Stimulated activated CD4-positive, alpha-beta T cell treated with anti-CD3 and anti-CD28 coated beads, Interleukin-4, amount 100 ng/mL, for 4 hours (primary cell): ENCODE measurements around the gene LRIT2.

Experiments used
- DNase-seq, 2 experiments: peaks; one replicate each; pipeline ENCODE4 v3.0.0-alpha.2; 2020

LRIT2 gene

DNA sequence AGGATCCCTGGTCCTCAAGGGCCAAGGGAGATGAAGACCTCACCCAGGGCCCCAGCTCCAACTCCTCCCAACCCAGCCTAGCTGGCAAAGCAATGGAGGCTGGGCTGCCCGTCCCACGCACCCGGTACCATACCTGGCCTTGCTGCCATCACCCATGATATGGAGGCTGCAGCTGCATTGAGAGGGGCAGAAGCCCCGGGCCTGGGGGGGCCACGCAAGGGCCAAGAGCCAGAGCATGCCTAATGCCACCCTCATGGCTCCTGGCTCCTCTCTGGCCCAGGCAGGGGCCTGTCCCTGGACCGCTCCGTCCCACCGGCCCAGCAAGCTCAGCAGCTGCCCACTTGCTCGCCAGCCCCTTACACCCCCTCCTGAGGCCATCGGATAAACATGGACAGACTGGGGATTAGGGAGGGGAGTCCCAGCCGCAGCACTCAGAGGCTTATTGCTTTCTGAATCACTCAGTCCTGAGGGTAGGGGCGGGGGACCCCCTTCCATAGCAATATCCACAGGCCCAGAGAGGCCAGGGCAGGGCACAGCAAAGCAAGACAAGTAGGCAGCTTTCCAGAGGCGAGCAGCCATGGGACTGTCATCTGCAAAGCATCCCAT, 15.9 kb upstream of the LRIT2 start, which contains the start of gene LRIT1:
TSS of gene LRIT1 (minus strand) at position 362 of the 606 bp plus-strand sequence. CDS start at position 255, 107 bp downstream.
- DNase-seq = no peak

- no peak for DNase-seq
These were observed 13.6 kb upstream of the LRIT2 start for GRCh38 chr10:84238909-84239308.

GRCh38 chr10:84237199-84238051, 12.1 kb upstream of the LRIT2 start:
- no peak for DNase-seq

- no peak for DNase-seq
These were observed 11.5 kb upstream of the LRIT2 start for GRCh38 chr10:84236807-84237198.

GRCh38 chr10:84235096-84235495, 9.8 kb upstream of the LRIT2 start:
- no peak for DNase-seq

- DNase-seq = no peak
These were observed 9.1 kb upstream of the LRIT2 start for GRCh38 chr10:84234479-84234878.

DNA sequence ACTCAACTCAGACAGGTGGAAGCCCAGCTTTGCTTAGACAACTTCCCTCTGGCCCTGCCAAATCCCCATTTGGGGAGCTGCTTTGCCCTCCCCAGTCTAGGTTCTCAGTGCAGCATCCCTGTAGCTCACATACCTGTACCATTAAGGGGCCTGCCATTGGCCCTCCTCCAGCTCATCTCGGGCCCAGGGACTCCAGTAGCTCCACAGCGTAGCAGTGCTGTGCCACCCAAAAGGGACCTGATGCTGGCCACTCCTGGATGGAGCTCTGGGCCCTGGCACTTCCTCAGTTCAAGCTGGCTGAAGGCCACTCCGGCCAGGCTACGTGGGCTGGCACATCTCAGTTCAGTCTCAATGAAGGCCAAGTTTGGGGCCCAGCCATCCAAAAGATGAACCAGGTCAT, 8.6 kb upstream of the LRIT2 start:
- DNase-seq = no peak

DNA sequence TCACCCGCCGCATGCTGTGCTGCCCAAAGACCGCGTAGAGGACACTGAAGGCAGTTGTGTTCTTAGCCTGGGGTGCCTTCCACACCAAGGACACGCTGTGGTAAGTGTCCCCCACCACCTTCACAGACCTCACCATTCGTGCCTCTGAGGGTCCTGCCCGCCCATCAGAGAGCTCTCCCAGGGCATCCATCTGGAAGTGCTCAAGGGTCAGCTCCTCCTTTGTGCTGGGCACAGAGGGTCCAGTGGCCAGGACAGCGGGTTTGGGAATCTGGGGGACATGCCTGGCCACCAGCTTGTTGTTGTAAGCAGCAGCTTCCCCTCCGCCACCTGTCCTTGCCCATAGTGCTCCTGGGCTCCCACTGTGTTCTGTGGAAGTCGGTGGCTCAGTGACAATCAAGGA, 7.0 kb upstream of the LRIT2 start:
- no peak for DNase-seq

DNA sequence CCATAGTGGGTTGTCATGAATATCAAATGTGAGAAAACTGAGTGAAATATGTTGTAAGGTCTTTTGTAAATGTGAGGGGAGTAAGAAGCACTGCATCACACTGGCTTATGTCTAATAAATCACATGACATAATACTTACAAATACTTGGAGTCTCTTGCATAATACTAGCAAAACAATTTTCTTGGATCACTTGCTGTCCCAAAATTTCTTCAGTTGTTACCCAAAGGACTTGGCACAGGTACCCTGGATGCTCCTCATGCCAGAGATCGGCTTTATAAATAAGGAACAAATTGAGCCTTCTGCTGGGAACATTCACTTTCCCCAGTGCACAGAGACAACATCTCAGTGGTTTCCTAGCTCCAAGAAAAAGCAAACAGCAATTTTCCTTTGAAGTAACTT, 5.0 kb upstream of the LRIT2 start:
- DNase-seq = no peak

DNA sequence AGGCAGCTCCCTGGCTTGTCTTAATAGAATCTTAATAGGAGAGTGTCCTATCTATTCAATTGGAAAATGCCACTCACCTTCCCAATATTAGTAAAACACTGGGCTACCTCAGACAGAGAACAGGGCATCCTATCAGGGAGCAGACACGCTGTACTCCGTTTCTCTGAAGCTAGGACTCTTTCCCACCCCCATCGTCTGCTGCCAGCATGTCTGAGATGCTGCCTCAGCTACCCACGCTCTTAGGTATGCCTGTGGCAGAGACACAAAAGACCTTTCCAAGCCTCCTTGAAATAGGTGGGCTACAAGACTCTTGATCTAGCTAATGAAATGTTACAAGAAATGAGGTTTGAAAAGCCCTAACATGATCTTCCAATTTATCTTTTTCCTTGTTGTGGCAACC, 2.5 kb upstream of the LRIT2 start:
- no peak for DNase-seq

- DNase-seq = no peak
These were observed 1.3 kb upstream of the LRIT2 start for GRCh38 chr10:84226616-84227015.

DNA sequence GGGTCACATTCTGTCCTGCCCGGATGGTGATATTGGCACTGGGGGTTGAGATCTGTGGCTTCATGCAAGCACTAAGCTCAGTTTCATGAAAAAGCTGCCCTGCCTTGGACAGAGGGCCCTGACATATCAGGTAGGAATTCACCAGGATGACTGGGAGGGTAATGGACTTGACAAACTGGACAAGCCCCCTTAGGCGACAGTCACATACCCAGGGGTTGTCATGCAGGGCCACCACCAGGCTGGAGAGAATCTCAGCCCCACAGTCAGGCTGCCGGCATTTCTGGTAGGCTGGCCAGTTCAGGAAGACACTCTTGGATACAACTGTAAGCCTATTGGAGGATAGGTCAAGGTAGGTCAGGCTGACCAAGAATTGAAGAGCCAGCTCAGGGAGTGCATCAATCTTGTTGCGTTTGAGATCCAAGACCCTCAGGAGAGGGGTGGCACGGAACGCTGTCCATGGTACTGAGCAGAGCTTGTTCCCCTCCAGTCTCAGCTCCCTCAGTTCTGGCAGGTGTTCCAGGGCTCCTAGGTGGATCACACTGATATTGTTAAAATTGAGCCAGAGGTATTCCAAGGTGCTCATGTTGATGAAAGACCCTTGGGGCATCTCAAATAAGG, 824 bp downstream of the LRIT2 start:
- DNase-seq = no peak

- no peak for DNase-seq
These were observed 3.4 kb downstream of the LRIT2 start for GRCh38 chr10:84221916-84222315.

GRCh38 chr10:84217746-84218145, 7.6 kb downstream of the LRIT2 start:
- no peak for DNase-seq

GRCh38 chr10:84216834-84217233, 8.5 kb downstream of the LRIT2 start:
- DNase-seq = no peak

- no peak for DNase-seq
These were observed 10.6 kb downstream of the LRIT2 start for GRCh38 chr10:84214612-84215235.

GRCh38 chr10:84214046-84214572, 11.2 kb downstream of the LRIT2 start:
- DNase-seq = no peak

GRCh38 chr10:84213076-84213475, 12.3 kb downstream of the LRIT2 start:
- DNase-seq = no peak

GRCh38 chr10:84212014-84212413, 13.3 kb downstream of the LRIT2 start:
- no peak for DNase-seq

GRCh38 chr10:84211566-84211965, 13.8 kb downstream of the LRIT2 start:
- DNase-seq = no peak

GRCh38 chr10:84208023-84208422, 17.3 kb downstream of the LRIT2 start:
- DNase-seq = no peak

- no peak for DNase-seq
These were observed 19.4 kb downstream of the LRIT2 start for GRCh38 chr10:84205853-84206525.
